Measurements from ENCODE around the gene SDK1. TPM values are rescaled to one million over a fixed set of nuclear protein-coding genes. Genes with fewer than 3 reads are reported as not detected.

Gene SDK1
- total and polyA plus RNA-seq, 2 of the 8 experiments (the other 6 are each of a cell fraction or from before 2014, with no cell fraction given), result 3.3 to 7.2 TPM

DNA sequence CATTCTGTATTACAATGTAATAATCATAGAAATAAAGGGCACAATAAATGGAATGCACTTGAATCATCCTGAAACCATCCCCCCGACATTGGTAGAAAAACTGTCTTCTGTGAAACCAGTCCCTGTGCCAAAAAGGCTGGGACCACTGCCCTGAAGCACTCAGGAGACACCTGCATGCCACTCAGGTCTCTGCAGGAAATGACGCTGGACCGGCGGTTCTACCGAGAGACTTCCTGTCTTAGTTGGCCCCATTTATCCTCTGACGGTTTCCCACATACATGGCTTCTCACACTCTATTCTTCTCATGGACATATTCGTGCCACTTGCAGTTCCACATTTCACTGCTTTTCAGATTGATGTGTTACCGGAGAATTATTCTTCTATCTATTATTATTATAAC, 617.5 kb downstream of the SDK1 start (continued):
- TF ChIP-seq POLR2AphosphoS5 (IDR thresholded peaks at IDR 0.05; ENCODE audit: low read depth, low read length) (no peak), CTBP2 (IDR thresholded peaks at IDR 0.05; ENCODE audit: borderline replicate concordance, insufficient read depth, insufficient read length, low read length) (no peak)
